Activated CD8-positive, alpha-beta T cell treated with anti-CD3 and anti-CD28 coated beads, Interleukin-2, amount 10 ng/mL, durations not matched to agents 7 days and 5 days (primary cell): Measurements from ENCODE around the gene USP13. TPM values are rescaled to one million over a fixed set of nuclear protein-coding genes. Genes with fewer than 3 reads are reported as not detected.

Experiments
- ATAC-seq: fragments of 150-1000 bp; cut with Tn5 transposase; one replicate; pipeline ENCODE4 v1.10.0; 2021; ENCODE audit warnings: moderate library complexity
- CTCF ChIA-PET: fragments of 350-600 bp; sonication (Branson Sonifier 250); formaldehyde crosslinking; loops from one replicate; lab custom pipeline; 2021; ENCODE audit warnings: antibody characterized with exemption; lab: Charles Lee
- POLR2A ChIA-PET: fragments of 350-600 bp; sonication (Branson Sonifier 250); formaldehyde crosslinking; loops from one replicate; lab custom pipeline; 2021; ENCODE audit warnings: antibody characterized with exemption; lab: Charles Lee
- DNase-seq: peaks from one replicate; pipeline ENCODE4 v3.0.0-alpha.2; 2020
- H3K27ac Mint-ChIP-seq: one replicate; pipeline ENCODE4 v1.8.0; 2021; ENCODE audit warnings: mild to moderate bottlenecking, mixed read lengths
- H3K27me3 Mint-ChIP-seq: one replicate; pipeline ENCODE4 v1.8.0; 2021; ENCODE audit warnings: low read depth, mixed read lengths
- H3K36me3 Mint-ChIP-seq: one replicate; pipeline ENCODE4 v1.8.0; 2021; ENCODE audit warnings: low read depth, mixed read lengths
- H3K4me1 Mint-ChIP-seq: one replicate; pipeline ENCODE4 v1.8.0; 2021; ENCODE audit warnings: low read depth, mixed read lengths
- H3K4me3 Mint-ChIP-seq: one replicate; pipeline ENCODE4 v1.8.0; 2021; ENCODE audit warnings: mild to moderate bottlenecking, mixed read lengths
- H3K9me3 Mint-ChIP-seq: one replicate; pipeline ENCODE4 v1.8.0; 2022; ENCODE audit warnings: mixed read lengths; ENCODE audit not compliant: insufficient read depth
- total RNA-seq, 2 experiments: library from RNA; stranded (reverse); gene quantifications; one replicate each; pipeline ENCODE4 v1.2.3, GENCODE V29; 2021

Gene USP13
- total RNA-seq, 2 experiments from 2014 or later = 9.6 to 10.5 TPM

- Mint-ChIP-seq H3K36me3 (no peaks in the 10 kb centered on the region), H3K4me3 (no peak overlapping the region), H3K4me1 (peaks cover 3% of the 10 kb centered on the region), H3K27ac (no peak overlapping the region), H3K27me3 (no peaks in the 10 kb centered on the region), H3K9me3 (no peaks in the 10 kb centered on the region)
- CTCF ChIA-PET = interaction anchor here (1.0 to 1.5 kb wide), 7 partner anchors 10 to 667 kb away, joined by 3 to 5 read pairs (median 3); no protein-coding TSS in a partner anchor
- no peak for ATAC-seq
- POLR2A ChIA-PET = no interaction called here
- DNase-seq = no peak
Measured at GRCh38 chr3:179812096-179812382, 159.2 kb downstream of the USP13 start.

- DNase-seq (no peak), ATAC-seq (no peak)
- Mint-ChIP-seq H3K36me3 (no peaks in the 10 kb centered on the region), H3K27ac (no peak overlapping the region), H3K27me3 (no peaks in the 10 kb centered on the region), H3K9me3 (no peaks in the 10 kb centered on the region), H3K4me3 (no peak overlapping the region), H3K4me1 (no peaks in the 10 kb centered on the region)
- ChIA-PET POLR2A (no interaction called here), CTCF (no interaction called here)
Measured at GRCh38 chr3:179819379-179819778, 166.5 kb downstream of the USP13 start.

GRCh38 chr3:179822296-179822695 lies 169.5 kb downstream of the USP13 start:
- ATAC-seq (no peak), DNase-seq (no peak)
- no peaks in the 10 kb centered on the region for H3K36me3 Mint-ChIP-seq
- H3K9me3 Mint-ChIP-seq = no peaks in the 10 kb centered on the region
- H3K4me1 Mint-ChIP-seq = no peaks in the 10 kb centered on the region
- ChIA-PET CTCF (interaction anchor here (0.9 kb wide), 1 partner anchor 10 kb away, joined by 4 read pairs; no protein-coding TSS in a partner anchor), POLR2A (no interaction called here)
- no peaks in the 10 kb centered on the region for H3K27me3 Mint-ChIP-seq
- H3K4me3 Mint-ChIP-seq = no peak overlapping the region
- no peak overlapping the region for H3K27ac Mint-ChIP-seq

- no peak overlapping the region for H3K27ac Mint-ChIP-seq
- POLR2A ChIA-PET = no interaction called here
- peaks cover 4% of the 10 kb centered on the region for H3K27me3 Mint-ChIP-seq
- H3K4me1 Mint-ChIP-seq = no peaks in the 10 kb centered on the region
- no peak overlapping the region for H3K4me3 Mint-ChIP-seq
- no peaks in the 10 kb centered on the region for H3K36me3 Mint-ChIP-seq
- ATAC-seq (no peak), DNase-seq (no peak)
- CTCF ChIA-PET = no interaction called here
- no peaks in the 10 kb centered on the region for H3K9me3 Mint-ChIP-seq
Measured at GRCh38 chr3:179825527-179826246, 172.8 kb downstream of the USP13 start.

- ChIA-PET CTCF (interaction anchor here (1.6 kb wide), 1 partner anchor 15 kb away, joined by 5 read pairs; no protein-coding TSS in a partner anchor), POLR2A (no interaction called here)
- no peak overlapping the region for H3K27ac Mint-ChIP-seq
- ATAC-seq = no peak
- H3K27me3 Mint-ChIP-seq = peaks cover 4% of the 10 kb centered on the region
- no peak overlapping the region for H3K4me3 Mint-ChIP-seq
- no peak for DNase-seq
- no peaks in the 10 kb centered on the region for H3K36me3 Mint-ChIP-seq
- no peaks in the 10 kb centered on the region for H3K4me1 Mint-ChIP-seq
- no peaks in the 10 kb centered on the region for H3K9me3 Mint-ChIP-seq
Measured at GRCh38 chr3:179826247-179826637, 173.4 kb downstream of the USP13 start.

- H3K4me1 Mint-ChIP-seq = no peaks in the 10 kb centered on the region
- ChIA-PET POLR2A (no interaction called here), CTCF (no interaction called here)
- no peak overlapping the region for H3K27ac Mint-ChIP-seq
- H3K9me3 Mint-ChIP-seq = no peaks in the 10 kb centered on the region
- DNase-seq (no peak), ATAC-seq (no peak)
- H3K36me3 Mint-ChIP-seq = no peaks in the 10 kb centered on the region
- H3K4me3 Mint-ChIP-seq = no peak overlapping the region
- peaks cover 4% of the 10 kb centered on the region for H3K27me3 Mint-ChIP-seq
Measured at GRCh38 chr3:179828738-179829137, 175.9 kb downstream of the USP13 start.

- ATAC-seq = no peak
- H3K27me3 Mint-ChIP-seq = peaks cover 4% of the 10 kb centered on the region
- CTCF ChIA-PET = no interaction called here
- H3K36me3 Mint-ChIP-seq = no peaks in the 10 kb centered on the region
- H3K27ac Mint-ChIP-seq = no peak overlapping the region
- POLR2A ChIA-PET = no interaction called here
- no peak overlapping the region for H3K4me3 Mint-ChIP-seq
- H3K4me1 Mint-ChIP-seq = no peaks in the 10 kb centered on the region
- DNase-seq = no peak
- H3K9me3 Mint-ChIP-seq = no peaks in the 10 kb centered on the region
Measured at GRCh38 chr3:179829401-179829800, 176.6 kb downstream of the USP13 start.

- ChIA-PET CTCF (no interaction called here), POLR2A (no interaction called here)
- no peaks in the 10 kb centered on the region for H3K9me3 Mint-ChIP-seq
- H3K4me3 Mint-ChIP-seq = no peak overlapping the region
- peaks cover 4% of the 10 kb centered on the region for H3K27me3 Mint-ChIP-seq
- H3K4me1 Mint-ChIP-seq = no peaks in the 10 kb centered on the region
- DNase-seq = no peak
- ATAC-seq = no peak
- H3K27ac Mint-ChIP-seq = no peak overlapping the region
- H3K36me3 Mint-ChIP-seq = no peaks in the 10 kb centered on the region
Measured at GRCh38 chr3:179832333-179832854, 179.6 kb downstream of the USP13 start.

GRCh38 chr3:179833294-179833693 lies 180.5 kb downstream of the USP13 start:
- CTCF ChIA-PET = no interaction called here
- Mint-ChIP-seq H3K36me3 (no peaks in the 10 kb centered on the region), H3K4me1 (no peaks in the 10 kb centered on the region), H3K27ac (no peak overlapping the region), H3K4me3 (no peak overlapping the region), H3K27me3 (no peaks in the 10 kb centered on the region), H3K9me3 (no peaks in the 10 kb centered on the region)
- DNase-seq (no peak), ATAC-seq (no peak)
- POLR2A ChIA-PET = no interaction called here

- Mint-ChIP-seq H3K27ac (no peak overlapping the region), H3K36me3 (no peaks in the 10 kb centered on the region), H3K9me3 (no peaks in the 10 kb centered on the region), H3K4me3 (no peak overlapping the region), H3K27me3 (no peaks in the 10 kb centered on the region), H3K4me1 (no peaks in the 10 kb centered on the region)
- CTCF ChIA-PET = interaction anchor here (0.6 to 1.1 kb wide), 2 partner anchors 188 to 196 kb away, joined by 3 read pairs; no protein-coding TSS in a partner anchor
- POLR2A ChIA-PET = no interaction called here
- ATAC-seq (no peak), DNase-seq (no peak)
Measured at GRCh38 chr3:179837374-179837773, 184.5 kb downstream of the USP13 start.
